Thoracic aorta (tissue), 2 donors: ENCODE measurements around the gene DLGAP1. TPM values are rescaled to one million over a fixed set of nuclear protein-coding genes. Genes with fewer than 3 reads are reported as not detected.

Source experiments
- ATAC-seq: fragments of 150-250 bp; one replicate; pipeline ENCODE4 v1.8.0; 2017; ENCODE audit warnings: low read depth; ENCODE audit not compliant: insufficient number of reproducible peaks, low FRiP score
- DNase-seq: peaks from one replicate; pipeline ENCODE4 v3.0.0-alpha.2; 2020; ENCODE audit warnings: low spot score
- H3K27ac ChIP-seq, 2 donors: fragments of 200-600 bp; sonication (generic); 1 replicate in 1 of 2; 2 replicates in 1 of 2; pipeline ENCODE4 v1.5.1; 2016; ENCODE audit warnings: mild to moderate bottlenecking in 2 of 2, moderate library complexity in 2 of 2
- H3K27me3 ChIP-seq: fragments of 200-600 bp; sonication (generic); replicated peaks from 2 replicates; pipeline ENCODE4 v1.6.0; 2016; ENCODE audit warnings: mild to moderate bottlenecking; ENCODE audit not compliant: insufficient read depth
- H3K36me3 ChIP-seq: fragments of 200-600 bp; sonication (generic); one replicate; pipeline ENCODE4 v1.5.1; 2016
- H3K4me1 ChIP-seq, 2 donors: fragments of 200-600 bp; sonication (generic); 1 replicate in 1 of 2; 2 replicates in 1 of 2; pipeline versions ENCODE4 v1.5.1 to v1.6.0; 2016; ENCODE audit warnings: low read depth in 2 of 2, mild to moderate bottlenecking in 1 of 2; ENCODE audit not compliant: control insufficient read depth in 1 of 2
- H3K4me3 ChIP-seq: fragments of 200-600 bp; sonication (generic); 2 replicates; pipeline ENCODE4 v1.5.1; 2016; ENCODE audit warnings: mild to moderate bottlenecking
- H3K9me3 ChIP-seq: fragments of 200-600 bp; sonication (generic); 2 replicates; pipeline ENCODE4 v1.5.1; 2016
- total RNA-seq, 2 donors: library from RNA; depleted of rRNA; stranded (reverse); fragments of >200 nt; gene quantifications; one replicate each; pipeline versions ENCODE4 v1.1.0 to v1.2.3, GENCODE V29; 2016
- TF ChIP-seq, protein P1 (sequence below): fragments of 200-600 bp; sonication (generic); IDR thresholded peaks from one replicate; pipeline ENCODE4 v1.5.1; 2019; ENCODE audit warnings: antibody characterized with exemption

Gene DLGAP1
- total RNA-seq, 2 donors from 2014 or later, result 7.3 to 19.0 TPM

DNA sequence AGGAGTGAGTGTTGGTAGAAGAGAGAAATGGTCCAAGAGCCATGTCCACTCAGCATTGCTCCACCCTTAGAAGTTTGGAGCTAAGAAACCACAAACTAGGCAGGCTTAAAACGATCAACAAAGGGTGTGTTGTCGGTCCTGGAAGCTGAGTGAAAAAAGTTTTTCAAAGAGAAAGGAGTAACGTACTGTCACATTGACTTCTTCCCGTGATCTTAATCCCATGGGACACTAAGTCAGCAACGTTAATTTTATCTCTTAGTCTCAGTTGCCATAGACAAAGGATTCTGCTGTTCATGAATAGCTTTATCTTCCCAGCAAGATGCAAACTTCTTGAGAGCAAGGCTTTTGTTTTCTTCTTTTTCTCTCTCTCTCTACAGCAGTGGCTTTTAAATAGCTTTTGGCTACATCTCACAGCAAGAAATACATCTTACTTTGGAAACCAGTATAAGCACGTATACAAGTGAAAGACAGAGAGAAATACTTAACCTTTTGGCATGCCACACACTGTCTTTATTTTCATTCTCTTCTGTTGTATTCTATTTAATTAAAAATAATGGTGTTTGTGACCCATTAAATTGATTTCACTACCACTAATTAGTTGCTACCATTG lies 627.8 kb downstream of the DLGAP1 start:
- Histone ChIP-seq H3K4me1 (no peaks in the 10 kb centered on the region), H3K27ac (no peak overlapping the region), H3K4me3 (no peak overlapping the region), H3K36me3 (no peaks in the 10 kb centered on the region), H3K9me3 (no peaks in the 10 kb centered on the region), H3K27me3 (no peaks in the 10 kb centered on the region)
- TF ChIP-seq, protein P1, sequence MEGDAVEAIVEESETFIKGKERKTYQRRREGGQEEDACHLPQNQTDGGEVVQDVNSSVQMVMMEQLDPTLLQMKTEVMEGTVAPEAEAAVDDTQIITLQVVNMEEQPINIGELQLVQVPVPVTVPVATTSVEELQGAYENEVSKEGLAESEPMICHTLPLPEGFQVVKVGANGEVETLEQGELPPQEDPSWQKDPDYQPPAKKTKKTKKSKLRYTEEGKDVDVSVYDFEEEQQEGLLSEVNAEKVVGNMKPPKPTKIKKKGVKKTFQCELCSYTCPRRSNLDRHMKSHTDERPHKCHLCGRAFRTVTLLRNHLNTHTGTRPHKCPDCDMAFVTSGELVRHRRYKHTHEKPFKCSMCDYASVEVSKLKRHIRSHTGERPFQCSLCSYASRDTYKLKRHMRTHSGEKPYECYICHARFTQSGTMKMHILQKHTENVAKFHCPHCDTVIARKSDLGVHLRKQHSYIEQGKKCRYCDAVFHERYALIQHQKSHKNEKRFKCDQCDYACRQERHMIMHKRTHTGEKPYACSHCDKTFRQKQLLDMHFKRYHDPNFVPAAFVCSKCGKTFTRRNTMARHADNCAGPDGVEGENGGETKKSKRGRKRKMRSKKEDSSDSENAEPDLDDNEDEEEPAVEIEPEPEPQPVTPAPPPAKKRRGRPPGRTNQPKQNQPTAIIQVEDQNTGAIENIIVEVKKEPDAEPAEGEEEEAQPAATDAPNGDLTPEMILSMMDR, result no peak
- DNase-seq (no peak), ATAC-seq (no peak)

DNA sequence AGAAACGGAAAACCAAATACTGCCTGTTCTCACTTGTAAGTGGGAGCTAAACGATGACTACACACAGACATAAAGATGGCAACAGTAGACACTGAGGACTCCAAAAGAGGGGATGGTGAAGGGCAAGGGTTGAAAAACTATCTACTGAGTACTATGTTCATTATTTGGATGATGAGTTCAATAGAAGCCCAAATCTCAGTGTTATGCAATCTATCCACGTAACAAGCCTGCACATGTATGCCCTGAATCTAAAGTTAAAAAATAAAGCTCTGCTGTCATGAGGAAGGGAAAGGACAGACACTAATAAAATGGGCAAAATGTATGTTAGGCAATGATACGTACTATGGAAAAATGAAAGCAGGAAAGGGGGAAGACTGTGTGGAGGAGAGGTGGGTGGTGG lies 629.1 kb downstream of the DLGAP1 start:
- H3K4me3 ChIP-seq, result no peak overlapping the region
- H3K27me3 ChIP-seq, result no peaks in the 10 kb centered on the region
- no peak for ATAC-seq
- TF ChIP-seq, protein P1, result no peak
- H3K36me3 ChIP-seq, result no peaks in the 10 kb centered on the region
- H3K27ac ChIP-seq, result no peak overlapping the region
- no peaks in the 10 kb centered on the region for H3K9me3 ChIP-seq
- DNase-seq, result no peak
- no peaks in the 10 kb centered on the region for H3K4me1 ChIP-seq

DNA sequence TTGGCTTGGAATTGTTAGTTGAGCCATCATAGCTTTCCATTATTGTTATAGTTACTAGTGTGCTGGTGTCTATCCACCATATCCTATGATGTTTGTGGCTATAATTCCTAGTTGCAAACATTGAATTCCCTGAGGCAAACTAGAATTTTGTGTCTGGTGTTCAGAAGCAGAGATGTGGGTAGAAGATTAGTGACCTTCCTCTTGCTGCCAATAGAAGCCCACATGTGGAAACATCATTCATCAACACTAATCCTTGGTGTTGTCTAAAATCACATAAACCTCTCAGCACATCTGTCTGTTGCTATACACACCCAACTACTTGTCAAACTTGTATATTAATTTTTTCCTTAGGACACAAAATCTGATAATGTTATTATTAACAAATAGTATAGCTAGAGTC lies 631.0 kb downstream of the DLGAP1 start:
- TF ChIP-seq, protein P1, result no peak
- H3K4me1 ChIP-seq, result no peaks in the 10 kb centered on the region
- H3K4me3 ChIP-seq, result no peak overlapping the region
- H3K27me3 ChIP-seq, result no peaks in the 10 kb centered on the region
- H3K36me3 ChIP-seq, result no peaks in the 10 kb centered on the region
- no peak for ATAC-seq
- no peak overlapping the region for H3K27ac ChIP-seq
- DNase-seq, result no peak
- H3K9me3 ChIP-seq, result no peaks in the 10 kb centered on the region

DNA sequence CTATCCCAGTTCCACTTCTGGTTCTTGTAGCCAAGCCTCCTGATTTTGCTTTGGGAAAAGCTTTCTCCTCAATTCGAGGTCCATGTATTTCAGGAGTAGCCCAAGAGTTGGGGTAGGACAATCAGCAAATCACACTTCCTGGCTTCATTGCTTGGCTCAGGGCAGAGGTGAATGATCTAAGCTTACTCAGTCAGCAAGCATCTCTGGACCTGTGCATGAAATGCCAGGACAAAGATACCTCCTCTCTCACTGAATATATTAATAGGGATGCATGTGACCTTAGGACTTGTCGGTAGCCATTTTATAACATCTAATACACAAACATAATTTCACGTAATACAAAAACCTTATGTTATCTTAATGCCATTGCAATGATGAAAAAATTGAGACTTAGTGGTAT lies 632.0 kb downstream of the DLGAP1 start:
- no peak overlapping the region for H3K27ac ChIP-seq
- DNase-seq, result no peak
- TF ChIP-seq, protein P1, result no peak
- H3K4me3 ChIP-seq, result no peak overlapping the region
- H3K9me3 ChIP-seq, result no peaks in the 10 kb centered on the region
- no peaks in the 10 kb centered on the region for H3K27me3 ChIP-seq
- no peaks in the 10 kb centered on the region for H3K4me1 ChIP-seq
- no peaks in the 10 kb centered on the region for H3K36me3 ChIP-seq
- ATAC-seq, result no peak

DNA sequence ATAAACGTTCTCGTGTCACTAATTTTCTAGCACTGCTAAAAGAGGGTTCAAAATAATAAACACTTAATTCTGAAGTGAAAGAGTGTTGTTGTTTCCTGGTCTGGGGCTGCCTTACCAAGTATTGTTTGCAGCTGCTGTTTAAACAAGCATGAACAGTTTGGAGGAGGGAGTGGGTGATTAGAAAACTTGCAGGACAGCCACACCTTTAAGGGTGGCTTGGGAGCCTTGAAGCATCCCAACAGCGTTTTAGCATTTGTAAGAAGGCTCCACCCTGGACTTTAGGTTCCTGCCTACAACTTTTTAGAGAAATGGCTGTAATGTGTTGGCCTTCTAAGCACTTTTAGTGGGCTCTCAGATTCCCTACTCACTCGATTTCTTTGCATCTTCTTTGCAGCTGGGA lies 633.6 kb downstream of the DLGAP1 start:
- ATAC-seq (no peak), DNase-seq (no peak)
- Histone ChIP-seq H3K9me3 (no peaks in the 10 kb centered on the region), H3K4me1 (no peaks in the 10 kb centered on the region), H3K27me3 (no peaks in the 10 kb centered on the region), H3K36me3 (no peaks in the 10 kb centered on the region), H3K4me3 (no peak overlapping the region), H3K27ac (no peak overlapping the region)
- TF ChIP-seq, protein P1, result no peak
